Omental fat pad (tissue), 4 donors: ENCODE results near the gene FOXK1. TPM values are rescaled to one million over a fixed set of nuclear protein-coding genes. Genes with fewer than 3 reads are reported as not detected.

ENCODE experiments used
- ATAC-seq: fragments of 150-250 bp; one replicate; pipeline ENCODE4 v1.9.1; 2016; ENCODE audit warnings: mild to moderate bottlenecking, moderate library complexity; ENCODE audit not compliant: low FRiP score
- DNase-seq: peaks from one replicate; pipeline ENCODE4 v3.0.0-alpha.2; 2019; ENCODE audit warnings: low spot score
- CTCF ChIP-seq, 3 donors: fragments of 450-650 bp; IDR thresholded peaks; one replicate each; pipeline ENCODE4 v1.5.1; 2016 to 2017; ENCODE audit warnings: antibody characterized with exemption in 3 of 3, mild to moderate bottlenecking in 3 of 3, moderate library complexity in 2 of 3
- total RNA-seq, 4 donors: library from RNA; depleted of rRNA; stranded (reverse); fragments of >200 nt; gene quantifications; one replicate each; pipeline ENCODE4 v1.1.0, GENCODE V29; 2016

FOXK1 gene
- total RNA-seq, 4 donors from 2014 or later: 10.8 to 35.0 (median 20.4) TPM

- ATAC-seq (no peak), DNase-seq (no peak)
- no peak for TF ChIP-seq CTCF (IDR thresholded peaks at IDR 0.05)
These were observed 52.7 kb downstream of the FOXK1 start for GRCh38 chr7:4734587-4735345.

- no peak for ATAC-seq
- TF ChIP-seq CTCF (IDR thresholded peaks at IDR 0.05): no peak
- DNase-seq: no peak
These were observed 55.2 kb downstream of the FOXK1 start for GRCh38 chr7:4737300-4737699.

GRCh38 chr7:4738711-4739527, 56.8 kb downstream of the FOXK1 start:
- peak; percentile 80 for ATAC-seq
- DNase-seq: no peak
- TF ChIP-seq CTCF (IDR thresholded peaks at IDR 0.05): no peak

- no peak for ATAC-seq
- peak in 1 of 3 donors; percentile 22 for TF ChIP-seq CTCF (IDR thresholded peaks at IDR 0.05)
- DNase-seq: no peak
These were observed 57.5 kb downstream of the FOXK1 start for GRCh38 chr7:4739528-4739992.

- ATAC-seq (no peak), DNase-seq (no peak)
- TF ChIP-seq CTCF (IDR thresholded peaks at IDR 0.05): no peak
These were observed 58.7 kb downstream of the FOXK1 start for GRCh38 chr7:4740796-4741195.

- ATAC-seq (no peak), DNase-seq (no peak)
- TF ChIP-seq CTCF (IDR thresholded peaks at IDR 0.05): no peak
These were observed 60.0 kb downstream of the FOXK1 start for GRCh38 chr7:4742051-4742573.
